NCI-H2196 treated with DMSO at 0.1 percent for 48 hours (cell line): ENCODE measurements around the gene SAMD4A.

Source experiments
- DNase-seq: peaks from one replicate; lab custom pipeline; 2025; ENCODE audit not compliant: unreplicated experiment; lab: John Stamatoyannopoulos, UW

The SAMD4A gene

GRCh38 chr14:54566410-54567223 is at the start of gene SAMD4A:
TSS of gene SAMD4A (plus strand) at chr14:54567128. CDS start at chr14:54567917, 789 bp downstream.
- peak; percentile 11 for DNase-seq

- DNase-seq, result no peak
These were observed 42.5 kb upstream of the SAMD4A start for GRCh38 chr14:54524410-54524809.

DNA sequence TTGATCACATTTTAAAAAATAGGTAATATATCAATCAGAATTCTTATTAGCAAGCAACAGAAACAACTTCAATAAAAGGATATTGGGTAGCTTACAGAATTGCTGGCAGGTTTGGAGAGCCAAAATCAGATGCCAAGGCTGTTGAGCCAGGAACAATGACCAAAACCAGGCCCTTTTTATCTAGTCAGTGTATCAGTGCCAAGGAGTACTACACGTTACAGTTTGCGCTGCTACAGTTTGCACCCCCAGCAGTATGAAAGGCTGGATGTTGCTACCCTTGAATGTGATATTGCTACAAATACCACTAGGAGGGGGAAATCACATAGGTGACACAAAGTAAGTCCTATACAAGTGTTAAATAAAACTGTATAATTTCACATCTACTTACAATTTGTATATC is 38.0 kb upstream of the SAMD4A start:
- DNase-seq, result no peak

GRCh38 chr14:54529811-54530210 is 37.1 kb upstream of the SAMD4A start:
- DNase-seq, result no peak

GRCh38 chr14:54532111-54533012 is 34.6 kb upstream of the SAMD4A start:
- no peak for DNase-seq

DNA sequence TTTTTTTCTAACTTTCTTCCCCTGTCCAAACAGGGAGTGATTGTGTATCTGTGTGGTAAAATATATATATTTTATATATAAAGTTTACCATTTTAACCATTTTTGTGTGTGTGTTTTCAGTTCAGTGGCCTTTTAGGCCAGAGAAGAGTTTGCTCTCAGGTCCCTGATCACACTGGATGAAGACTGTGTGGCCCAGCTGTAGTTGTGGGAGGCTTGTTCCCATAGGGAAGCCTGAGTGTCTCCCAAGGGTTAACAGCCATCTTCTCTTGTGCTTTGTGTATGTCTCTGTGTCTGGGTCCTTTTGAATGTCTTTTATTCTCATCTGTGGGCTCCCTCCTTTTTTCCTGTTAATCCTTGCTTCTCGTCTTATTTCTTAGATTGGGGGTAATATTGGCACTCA is 33.8 kb upstream of the SAMD4A start:
- no peak for DNase-seq

DNA sequence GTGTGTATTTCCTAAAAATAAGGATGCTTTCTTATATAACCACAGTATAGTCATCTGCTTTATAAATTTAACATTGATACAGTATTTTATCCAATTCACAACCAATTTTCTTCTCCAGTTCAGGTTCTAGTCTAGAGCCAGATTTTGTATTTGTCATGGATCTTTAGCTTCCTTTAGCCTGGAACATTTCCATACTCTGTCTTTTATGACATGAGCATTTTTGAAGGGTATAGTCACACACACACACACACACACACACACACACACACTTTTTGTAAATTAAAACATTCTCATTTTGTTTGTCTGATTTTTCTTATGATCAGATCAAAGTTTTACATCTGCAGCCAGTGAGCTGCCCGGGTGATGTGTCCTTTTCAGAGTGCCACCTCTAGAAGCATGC is 31.8 kb upstream of the SAMD4A start:
- DNase-seq, result no peak

GRCh38 chr14:54535646-54536045 is 31.3 kb upstream of the SAMD4A start:
- no peak for DNase-seq

DNA sequence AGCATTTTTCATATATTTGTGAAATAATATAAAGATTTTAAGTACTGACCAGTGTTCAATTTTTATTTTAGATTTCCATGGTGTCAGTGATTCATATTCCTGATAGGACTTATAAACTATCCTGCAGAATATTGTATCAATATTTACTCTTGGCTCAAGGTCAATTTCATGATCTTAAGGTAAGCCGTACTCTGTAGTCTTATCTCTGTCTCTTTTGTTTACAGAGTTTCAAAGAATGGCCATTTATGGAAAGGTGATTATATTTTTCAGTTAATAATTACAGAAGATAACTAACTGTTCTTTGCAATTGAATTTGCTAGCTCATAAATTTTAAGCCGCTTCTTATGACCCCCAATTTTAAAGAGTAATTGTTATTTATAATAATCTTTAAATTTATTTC is 29.3 kb upstream of the SAMD4A start:
- DNase-seq, result no peak

- DNase-seq, result no peak
These were observed 28.9 kb upstream of the SAMD4A start for GRCh38 chr14:54538055-54538454.

GRCh38 chr14:54547583-54547982 is 19.3 kb upstream of the SAMD4A start:
- no peak for DNase-seq

DNA sequence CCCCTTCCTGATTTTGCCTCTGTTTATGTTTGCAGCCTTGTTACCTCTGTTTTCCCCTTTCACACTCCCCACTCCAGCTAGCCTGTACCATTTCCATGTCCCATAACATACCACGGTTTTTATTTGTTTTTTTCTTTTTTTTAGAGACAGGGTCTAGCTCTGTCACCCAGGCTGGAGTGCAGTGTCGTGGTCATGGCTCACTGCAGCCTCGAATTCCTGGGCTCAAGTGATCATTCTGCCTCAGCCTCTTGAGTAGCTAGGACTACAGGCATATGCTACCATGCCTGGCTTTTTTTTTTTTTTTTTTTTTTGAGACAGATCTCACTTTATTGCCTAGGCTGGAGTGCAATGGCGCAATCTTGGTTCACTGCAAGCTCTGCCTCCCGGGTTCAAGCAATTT is 18.4 kb upstream of the SAMD4A start:
- DNase-seq, result no peak

- DNase-seq, result no peak
These were observed 17.1 kb upstream of the SAMD4A start for GRCh38 chr14:54549862-54550261.

GRCh38 chr14:54550514-54550913 is 16.4 kb upstream of the SAMD4A start:
- DNase-seq, result no peak

GRCh38 chr14:54554401-54554800 is 12.5 kb upstream of the SAMD4A start:
- DNase-seq, result no peak

DNA sequence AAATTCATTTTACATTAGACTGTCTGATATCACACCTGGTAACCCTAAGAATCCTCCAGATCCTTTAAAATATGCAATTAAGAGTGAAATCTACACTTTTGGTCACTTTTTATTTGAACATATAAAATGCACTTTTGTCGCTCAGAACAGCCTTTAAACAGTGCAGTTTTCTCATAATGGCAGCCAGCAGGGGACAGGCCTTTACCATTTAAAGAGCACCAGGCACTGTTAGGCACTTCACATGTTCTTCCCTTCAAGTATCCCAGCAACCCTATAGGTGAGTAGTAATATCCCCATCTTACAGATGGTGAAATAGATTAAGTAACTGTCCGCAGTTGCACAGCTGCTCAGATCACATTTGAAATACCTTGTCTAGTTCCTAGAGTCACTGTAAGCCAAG is 11.3 kb upstream of the SAMD4A start:
- DNase-seq, result no peak

- no peak for DNase-seq
These were observed 10.4 kb upstream of the SAMD4A start for GRCh38 chr14:54556535-54556934.

- DNase-seq, result no peak
These were observed 4.6 kb upstream of the SAMD4A start for GRCh38 chr14:54562334-54562733.

DNA sequence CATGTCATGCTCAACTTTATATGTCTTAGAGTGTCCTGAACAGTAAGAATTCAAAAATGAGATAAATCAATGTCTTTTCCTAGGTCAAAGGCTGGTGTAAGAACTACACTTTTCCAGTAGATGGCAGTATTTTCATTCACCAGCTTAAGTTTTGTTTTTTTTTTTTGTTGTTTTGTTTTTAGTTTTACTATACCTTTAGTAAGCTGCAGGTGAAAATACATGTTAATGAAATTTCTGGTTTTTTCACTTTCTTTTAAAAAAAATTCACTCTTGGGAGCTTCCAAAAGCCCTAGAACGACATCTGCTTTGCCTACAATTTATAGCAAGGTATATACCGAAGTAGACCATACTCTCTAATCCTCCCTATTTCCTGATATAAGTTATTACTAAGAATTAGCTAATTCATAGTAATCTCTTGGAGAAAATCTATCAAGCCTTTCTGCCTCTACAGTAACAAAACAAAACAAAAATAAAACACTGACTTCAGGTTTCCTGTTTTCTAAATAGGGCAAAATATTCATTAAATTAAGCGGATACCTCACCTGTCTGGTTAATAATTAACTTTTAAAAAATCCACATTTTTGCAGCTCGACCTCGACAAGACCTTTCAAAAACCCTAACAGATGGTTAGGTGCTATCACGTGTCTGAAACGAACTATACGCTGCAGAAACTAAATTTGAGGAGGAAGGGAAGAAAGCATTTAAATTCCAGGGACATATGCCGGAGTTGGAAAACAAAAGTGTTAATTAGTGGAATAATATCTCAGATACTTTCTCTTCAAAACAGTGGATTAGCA is 2.7 kb upstream of the SAMD4A start:
- peak; percentile 17 for DNase-seq

DNA sequence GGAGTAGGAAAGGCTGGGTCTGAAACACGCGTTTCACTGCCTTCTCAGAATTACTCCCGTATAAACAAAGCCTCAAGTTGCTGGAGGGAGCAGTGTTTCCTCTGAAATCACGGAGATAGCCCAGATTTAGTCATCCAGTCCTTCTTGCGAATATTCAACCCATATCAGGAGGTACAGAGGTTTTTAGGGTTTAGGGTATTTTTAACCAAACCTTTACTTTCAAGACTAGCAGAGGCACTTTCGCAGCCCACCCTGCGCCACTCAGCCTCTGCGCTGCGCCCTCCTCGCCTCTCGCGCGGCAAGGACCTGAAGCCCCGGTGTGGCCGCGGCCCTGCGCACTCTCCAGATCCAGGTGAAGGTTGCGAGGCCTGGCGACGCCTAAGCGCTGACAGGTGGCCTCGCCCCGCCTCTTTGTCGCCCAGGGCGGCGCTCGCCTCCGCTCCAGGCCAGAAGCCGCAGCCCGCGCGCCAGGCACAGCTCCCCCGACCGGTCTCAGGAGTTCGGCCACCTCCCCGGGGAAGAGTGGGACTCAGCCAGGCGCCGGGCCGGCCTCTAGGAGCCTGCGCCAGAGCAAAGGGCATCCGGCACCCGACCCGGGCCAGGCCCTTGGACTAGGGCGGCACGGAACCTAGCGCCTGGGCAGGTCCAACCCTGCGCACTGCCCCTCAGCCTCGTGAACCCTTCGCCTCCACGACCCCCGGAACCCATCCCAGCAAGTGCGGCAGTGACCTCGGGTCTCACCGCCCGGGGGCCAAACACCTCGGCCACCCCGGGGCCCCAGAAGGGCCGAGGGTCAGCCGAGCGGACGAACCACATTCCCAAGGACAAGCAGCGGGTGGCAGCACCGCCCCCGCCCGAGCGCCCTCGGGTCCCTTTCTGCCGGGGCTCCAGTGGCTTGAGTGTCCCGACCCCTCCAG is 1.8 kb upstream of the SAMD4A start:
- peak; percentile 38 for DNase-seq
